ENCODE results near the gene LIPI. TPM values are rescaled to one million over a fixed set of nuclear protein-coding genes. Genes with fewer than 3 reads are reported as not detected.
"Not testable (repeated sequence)": the region's sequence is repeated elsewhere in the genome, so short reads cannot be mapped to it uniquely, and the experiment has no call there.

Gene LIPI
- total and polyA plus RNA-seq, 3 experiments from 2014 or later = not detected

GRCh38 chr21:14070968-14071367 lies 139.8 kb downstream of the LIPI start:
- H3K27me3 ChIP-seq (ENCODE audit: insufficient read depth, low read length, poor library complexity, severe bottlenecking) = no peaks in the 10 kb centered on the region
- Mint-ChIP-seq H3K4me3 (no peak overlapping the region), H3K27me3 (no peaks in the 10 kb centered on the region), H3K4me1 (no peaks in the 10 kb centered on the region), H3K27ac (no peak overlapping the region), H3K9me3 (peaks cover 0 to 3% (median 0%) of the 10 kb centered on the region in 5 donors), H3K36me3 (no peaks in the 10 kb centered on the region)
- DNase-seq = no peak
- H3K9me3 ChIP-seq (ENCODE audit: low read length) = no peaks in the 10 kb centered on the region
- H3K4me3 ChIP-seq (ENCODE audit: low read length) = no peak overlapping the region
- no peaks in the 10 kb centered on the region for H3K36me3 ChIP-seq (ENCODE audit: insufficient read depth, low read length)
- H3K4me1 ChIP-seq (ENCODE audit: insufficient read depth, low read length) = no peaks in the 10 kb centered on the region
- POLR2A ChIA-PET = no interaction called here
- CTCF ChIA-PET = no interaction called here
- H3K27ac ChIP-seq (ENCODE audit: low read depth, low read length) = no peak overlapping the region

DNA sequence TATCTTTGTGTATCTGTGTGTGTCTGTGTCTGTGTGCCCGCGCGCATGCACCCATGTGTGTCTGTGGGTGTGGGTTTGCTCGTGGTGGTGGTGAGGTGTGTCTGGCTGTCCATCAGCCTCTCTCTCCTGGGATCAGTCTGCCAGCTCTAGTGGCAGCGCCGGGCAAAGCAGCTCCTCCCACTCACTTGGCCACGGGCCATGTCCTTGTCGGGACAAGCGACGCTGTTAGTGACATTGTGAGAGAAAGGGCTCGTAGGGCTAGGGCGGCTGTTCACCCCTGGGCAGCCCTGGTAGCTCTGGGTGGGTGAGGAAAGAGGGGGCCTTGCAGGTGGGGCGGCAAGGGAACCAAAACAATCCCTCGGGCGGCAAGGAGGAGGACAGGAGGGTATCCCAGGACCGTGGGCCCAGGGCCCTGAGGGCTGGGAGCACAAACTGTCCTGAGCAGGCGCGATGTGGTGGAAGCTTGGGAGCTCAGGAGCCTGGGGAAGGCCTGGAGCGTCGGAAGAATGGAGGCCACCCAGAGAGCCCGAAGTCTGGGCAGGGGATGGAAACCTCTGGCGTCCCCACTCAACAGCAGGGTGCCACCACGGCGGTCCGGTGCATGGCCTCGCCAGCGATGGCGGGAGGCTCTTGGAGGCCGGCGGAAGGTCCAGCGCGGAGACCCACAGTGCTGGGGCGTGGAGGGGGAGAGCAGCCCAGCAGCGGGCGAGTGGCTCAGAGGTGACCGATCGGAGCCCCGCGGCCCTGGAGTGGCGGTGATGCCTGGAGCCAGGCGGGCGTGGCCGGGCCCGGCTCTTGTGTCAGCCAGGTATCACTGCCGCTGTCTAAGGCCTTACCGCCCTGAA lies 140.5 kb downstream of the LIPI start:
- H3K27me3 Mint-ChIP-seq = no peaks in the 10 kb centered on the region
- H3K36me3 Mint-ChIP-seq = no peaks in the 10 kb centered on the region
- ChIA-PET POLR2A (no interaction called here), CTCF (no interaction called here)
- Histone ChIP-seq H3K4me1 (ENCODE audit: insufficient read depth, low read length) (no peaks in the 10 kb centered on the region), H3K27ac (ENCODE audit: low read depth, low read length) (no peak overlapping the region), H3K27me3 (ENCODE audit: insufficient read depth, low read length, poor library complexity, severe bottlenecking) (no peaks in the 10 kb centered on the region), H3K9me3 (ENCODE audit: low read length) (no peaks in the 10 kb centered on the region), H3K36me3 (ENCODE audit: insufficient read depth, low read length) (no peaks in the 10 kb centered on the region), H3K4me3 (ENCODE audit: low read length) (no peak overlapping the region)
- H3K4me1 Mint-ChIP-seq = no peaks in the 10 kb centered on the region
- no peak for DNase-seq
- H3K4me3 Mint-ChIP-seq = no peak overlapping the region
- no peak overlapping the region for H3K27ac Mint-ChIP-seq
- H3K9me3 Mint-ChIP-seq = peaks cover 0 to 3% (median 0%) of the 10 kb centered on the region in 5 donors

GRCh38 chr21:14064296-14064645 lies 146.5 kb downstream of the LIPI start:
- Histone ChIP-seq H3K9me3 (ENCODE audit: low read length) (no peaks in the 10 kb centered on the region), H3K36me3 (ENCODE audit: insufficient read depth, low read length) (no peaks in the 10 kb centered on the region), H3K27me3 (ENCODE audit: insufficient read depth, low read length, poor library complexity, severe bottlenecking) (no peaks in the 10 kb centered on the region), H3K4me1 (ENCODE audit: insufficient read depth, low read length) (no peaks in the 10 kb centered on the region), H3K27ac (ENCODE audit: low read depth, low read length) (no peak overlapping the region), H3K4me3 (ENCODE audit: low read length) (no peak overlapping the region)
- Mint-ChIP-seq H3K27me3 (no peaks in the 10 kb centered on the region), H3K4me3 (peak overlapping the region in 1 of 7 donors; percentile 97), H3K4me1 (no peaks in the 10 kb centered on the region), H3K9me3 (no peaks in the 10 kb centered on the region), H3K27ac (peak overlapping the region in 2 of 8 donors; percentile 70 to 97), H3K36me3 (no peaks in the 10 kb centered on the region)
- CTCF ChIA-PET = no interaction called here
- peak in 2 of 5 donors; percentile 40 to 50 for DNase-seq
- POLR2A ChIA-PET = no interaction called here

DNA sequence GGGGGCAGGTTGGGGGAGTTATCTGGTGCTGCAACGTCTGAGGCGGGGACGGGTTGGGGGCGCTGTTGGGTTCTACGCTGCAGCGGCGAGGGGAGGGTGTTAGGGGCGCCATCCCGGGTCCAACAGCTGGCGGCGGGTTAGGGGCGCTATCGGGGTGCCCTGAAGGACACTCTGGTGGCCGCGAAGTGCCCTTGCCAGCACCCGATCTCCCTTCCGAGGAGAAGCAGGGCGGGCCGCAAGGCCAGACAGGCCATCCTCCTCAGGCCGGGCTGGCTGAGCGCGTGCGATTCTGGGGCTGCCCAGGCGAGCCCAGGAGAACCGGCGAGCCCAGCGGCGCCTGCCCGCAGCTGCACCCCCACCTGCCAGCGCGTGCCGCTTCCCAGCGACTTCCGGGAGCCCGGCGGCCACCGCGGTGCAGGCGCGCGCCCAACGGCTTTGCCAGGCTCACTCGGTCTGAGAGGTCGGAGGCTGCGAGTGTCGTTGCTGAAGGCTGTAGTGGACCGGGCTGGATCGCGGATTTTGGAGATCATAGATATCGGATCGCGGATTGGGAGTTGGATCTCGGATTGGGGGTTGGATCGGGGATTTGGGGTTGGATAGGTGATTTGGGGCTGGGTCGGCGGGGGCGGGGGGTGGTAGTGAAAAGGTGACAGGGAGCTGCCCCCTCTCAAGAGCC lies 147.0 kb downstream of the LIPI start:
- H3K36me3 ChIP-seq (ENCODE audit: insufficient read depth, low read length); H3K27me3 ChIP-seq (ENCODE audit: insufficient read depth, low read length, poor library complexity, severe bottlenecking); CTCF ChIA-PET; H3K4me3 ChIP-seq (ENCODE audit: low read length); H3K36me3 Mint-ChIP-seq; H3K27me3 Mint-ChIP-seq; H3K9me3 Mint-ChIP-seq; POLR2A ChIA-PET; H3K4me1 Mint-ChIP-seq; H3K4me1 ChIP-seq (ENCODE audit: insufficient read depth, low read length); H3K27ac ChIP-seq (ENCODE audit: low read depth, low read length); H3K9me3 ChIP-seq (ENCODE audit: low read length): not testable (repeated sequence)
- H3K4me3 Mint-ChIP-seq = peak overlapping the region in 1 of 7 donors; percentile 97
- peak in 2 of 5 donors; percentile 44 to 79 for DNase-seq
- H3K27ac Mint-ChIP-seq = peak overlapping the region in 3 of 8 donors; percentile 45 to 97 (median 70)

GRCh38 chr21:14062684-14063083 lies 148.1 kb downstream of the LIPI start:
- H3K4me3 Mint-ChIP-seq; H3K27me3 ChIP-seq (ENCODE audit: insufficient read depth, low read length, poor library complexity, severe bottlenecking); H3K9me3 Mint-ChIP-seq; H3K27ac Mint-ChIP-seq; H3K4me1 ChIP-seq (ENCODE audit: insufficient read depth, low read length); H3K4me1 Mint-ChIP-seq; H3K27me3 Mint-ChIP-seq; CTCF ChIA-PET; H3K9me3 ChIP-seq (ENCODE audit: low read length); H3K36me3 Mint-ChIP-seq; H3K27ac ChIP-seq (ENCODE audit: low read depth, low read length); H3K36me3 ChIP-seq (ENCODE audit: insufficient read depth, low read length); POLR2A ChIA-PET; H3K4me3 ChIP-seq (ENCODE audit: low read length): not testable (repeated sequence)
- peak in 1 of 5 donors; percentile 12 for DNase-seq

GRCh38 chr21:14061820-14062219 lies 148.9 kb downstream of the LIPI start:
- POLR2A ChIA-PET; H3K27ac Mint-ChIP-seq; H3K36me3 ChIP-seq (ENCODE audit: insufficient read depth, low read length); H3K27me3 Mint-ChIP-seq; H3K4me1 ChIP-seq (ENCODE audit: insufficient read depth, low read length); H3K4me1 Mint-ChIP-seq; H3K4me3 ChIP-seq (ENCODE audit: low read length); H3K9me3 Mint-ChIP-seq; H3K36me3 Mint-ChIP-seq; H3K27me3 ChIP-seq (ENCODE audit: insufficient read depth, low read length, poor library complexity, severe bottlenecking); DNase-seq; H3K4me3 Mint-ChIP-seq; CTCF ChIA-PET; H3K9me3 ChIP-seq (ENCODE audit: low read length); H3K27ac ChIP-seq (ENCODE audit: low read depth, low read length): not testable (repeated sequence)

- H3K4me3 Mint-ChIP-seq; H3K27ac ChIP-seq (ENCODE audit: low read depth, low read length); H3K4me3 ChIP-seq (ENCODE audit: low read length); CTCF ChIA-PET; H3K27ac Mint-ChIP-seq; H3K36me3 ChIP-seq (ENCODE audit: insufficient read depth, low read length); POLR2A ChIA-PET; H3K9me3 ChIP-seq (ENCODE audit: low read length); H3K27me3 Mint-ChIP-seq; H3K9me3 Mint-ChIP-seq; H3K27me3 ChIP-seq (ENCODE audit: insufficient read depth, low read length, poor library complexity, severe bottlenecking); DNase-seq; H3K36me3 Mint-ChIP-seq; H3K4me1 Mint-ChIP-seq; H3K4me1 ChIP-seq (ENCODE audit: insufficient read depth, low read length): not testable (repeated sequence)
These were observed 151.6 kb downstream of the LIPI start for GRCh38 chr21:14058995-14059627.

All from CD8-positive, alpha-beta memory T cell (primary cell).